ENCODE results near the gene HMOX2. TPM values are rescaled to one million over a fixed set of nuclear protein-coding genes. Genes with fewer than 3 reads are reported as not detected.
A peak's percentile ranks its signal among the peaks of the same experiment; 100 is the strongest.

HMOX2 gene
- total RNA-seq, 6 donors from 2014 or later: 22.0 to 93.9 (median 53.8) TPM

DNA sequence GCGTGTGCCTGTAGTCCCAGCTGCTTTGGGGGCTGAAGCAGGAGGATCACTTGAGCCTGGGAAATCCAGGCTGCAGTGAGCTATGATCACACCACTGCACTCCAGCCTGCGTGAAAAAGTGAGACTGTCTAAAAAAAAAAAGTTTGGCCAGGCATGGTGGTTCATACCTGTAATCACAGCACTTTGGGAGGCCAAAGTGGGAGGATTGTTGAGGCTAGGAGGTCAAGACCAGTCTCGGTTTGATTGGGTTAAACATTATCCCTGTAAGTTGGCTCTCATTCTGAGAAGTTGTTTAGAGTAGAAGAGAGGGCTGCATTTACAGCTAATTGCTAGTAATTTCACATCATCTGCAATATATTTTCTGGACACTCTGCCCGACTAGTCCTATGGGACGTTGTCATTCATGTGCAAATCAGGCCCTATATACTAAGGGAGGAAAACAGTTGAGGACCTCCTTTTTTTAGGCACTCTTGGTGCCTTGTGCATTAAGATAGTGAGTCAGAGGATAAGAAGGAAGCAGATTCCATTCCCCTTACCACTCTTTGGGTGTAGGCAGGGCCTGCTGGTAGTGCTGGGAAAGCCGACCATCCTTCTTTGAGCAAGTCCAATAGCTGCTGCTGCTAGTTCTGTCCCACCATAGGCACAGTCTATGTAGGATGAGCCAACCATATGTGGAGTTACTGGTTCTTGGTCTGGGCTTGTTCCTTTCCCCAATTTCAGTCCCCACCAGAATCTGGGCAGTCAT is 18.7 kb downstream of the HMOX2 start:
- TF ChIP-seq, protein P1, sequence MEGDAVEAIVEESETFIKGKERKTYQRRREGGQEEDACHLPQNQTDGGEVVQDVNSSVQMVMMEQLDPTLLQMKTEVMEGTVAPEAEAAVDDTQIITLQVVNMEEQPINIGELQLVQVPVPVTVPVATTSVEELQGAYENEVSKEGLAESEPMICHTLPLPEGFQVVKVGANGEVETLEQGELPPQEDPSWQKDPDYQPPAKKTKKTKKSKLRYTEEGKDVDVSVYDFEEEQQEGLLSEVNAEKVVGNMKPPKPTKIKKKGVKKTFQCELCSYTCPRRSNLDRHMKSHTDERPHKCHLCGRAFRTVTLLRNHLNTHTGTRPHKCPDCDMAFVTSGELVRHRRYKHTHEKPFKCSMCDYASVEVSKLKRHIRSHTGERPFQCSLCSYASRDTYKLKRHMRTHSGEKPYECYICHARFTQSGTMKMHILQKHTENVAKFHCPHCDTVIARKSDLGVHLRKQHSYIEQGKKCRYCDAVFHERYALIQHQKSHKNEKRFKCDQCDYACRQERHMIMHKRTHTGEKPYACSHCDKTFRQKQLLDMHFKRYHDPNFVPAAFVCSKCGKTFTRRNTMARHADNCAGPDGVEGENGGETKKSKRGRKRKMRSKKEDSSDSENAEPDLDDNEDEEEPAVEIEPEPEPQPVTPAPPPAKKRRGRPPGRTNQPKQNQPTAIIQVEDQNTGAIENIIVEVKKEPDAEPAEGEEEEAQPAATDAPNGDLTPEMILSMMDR (IDR thresholded peaks at IDR 0.05): no peak
- no peak for TF ChIP-seq EP300 (IDR thresholded peaks at IDR 0.05)
- TF ChIP-seq POLR2A (IDR thresholded peaks at IDR 0.05): no peak
- no peak for TF ChIP-seq POLR2AphosphoS5 (IDR thresholded peaks at IDR 0.05)
- H3K36me3 ChIP-seq: peaks cover 0 to 29% (median 2%) of the 10 kb centered on the region in 4 donors
- WGBS, 2 donors: 73 to 90% methylated on average over 5 to 6 of the region's 6 CpGs
- H3K4me3 ChIP-seq: no peak overlapping the region
- no peaks in the 10 kb centered on the region for H3K9me3 ChIP-seq
- no peaks in the 10 kb centered on the region for H3K27me3 ChIP-seq
- peaks cover under 1 to 13% (median 5%) of the 10 kb centered on the region in 4 donors for H3K4me1 ChIP-seq
- DNase-seq (no peak), ATAC-seq (ENCODE audit: low FRiP score in 2 of 2) (peak in 1 of 2 donors; percentile 58)
- peak overlapping the region in 1 of 4 donors; percentile 12 for H3K27ac ChIP-seq

DNA sequence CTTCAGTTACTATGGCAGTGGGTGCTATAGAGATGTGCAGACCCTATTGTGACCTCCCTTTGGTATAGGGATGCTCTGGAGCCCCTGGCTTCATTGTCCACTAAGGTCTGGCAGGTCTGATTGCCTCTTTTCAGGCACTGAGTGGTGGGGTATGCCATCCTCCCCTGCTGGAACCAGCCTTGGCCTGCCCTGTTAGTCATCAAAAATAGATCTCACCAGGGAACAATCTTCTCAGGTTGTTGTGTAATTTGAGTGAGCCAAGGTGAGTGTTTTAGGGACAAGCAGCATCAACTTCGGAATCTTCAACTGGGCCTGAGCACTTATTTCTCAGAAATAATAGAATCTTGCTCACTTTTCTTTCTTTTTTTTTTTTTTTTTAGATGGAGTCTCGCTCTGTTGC is 19.6 kb downstream of the HMOX2 start:
- ATAC-seq (ENCODE audit: low FRiP score in 2 of 2): no peak
- Histone ChIP-seq H3K27ac (no peak overlapping the region), H3K36me3 (peaks cover 0 to 24% (median 2%) of the 10 kb centered on the region in 4 donors), H3K27me3 (no peaks in the 10 kb centered on the region), H3K4me1 (peaks cover 9 to 21% (median 12%) of the 10 kb centered on the region in 4 donors), H3K9me3 (no peaks in the 10 kb centered on the region), H3K4me3 (no peak overlapping the region)
- TF ChIP-seq POLR2AphosphoS5 (IDR thresholded peaks at IDR 0.05) (no peak), POLR2A (IDR thresholded peaks at IDR 0.05) (no peak), EP300 (IDR thresholded peaks at IDR 0.05) (no peak)
- TF ChIP-seq, protein P1 (IDR thresholded peaks at IDR 0.05): no peak
- DNase-seq: no peak
- WGBS, 2 donors: 97 to 98% methylated on average over 2 of the region's 2 CpGs

DNA sequence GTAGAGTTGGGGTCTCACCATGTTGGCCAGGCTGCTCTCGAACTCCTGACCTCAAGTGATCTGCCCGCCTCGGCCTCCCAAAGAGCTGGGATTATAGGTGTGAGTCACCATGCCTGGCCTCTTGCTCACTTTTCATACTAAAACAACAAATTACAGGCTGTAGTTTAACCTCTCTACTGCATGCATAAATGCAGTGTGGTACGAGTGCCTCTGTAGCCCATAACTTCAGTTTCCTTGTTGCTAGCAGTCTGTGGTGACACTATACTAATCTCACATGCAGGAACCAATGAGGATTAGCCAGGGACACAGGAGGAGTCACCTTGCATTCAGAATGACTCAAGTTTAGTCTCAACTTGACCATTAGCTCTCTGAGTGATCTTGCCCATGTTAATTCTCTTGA is 20.1 kb downstream of the HMOX2 start:
- Histone ChIP-seq H3K4me3 (no peak overlapping the region), H3K9me3 (no peaks in the 10 kb centered on the region), H3K27me3 (no peaks in the 10 kb centered on the region), H3K36me3 (peaks cover 0 to 24% (median 2%) of the 10 kb centered on the region in 4 donors), H3K4me1 (peaks cover 15 to 27% (median 16%) of the 10 kb centered on the region in 4 donors), H3K27ac (no peak overlapping the region)
- ATAC-seq (ENCODE audit: low FRiP score in 2 of 2) (no peak), DNase-seq (no peak)
- TF ChIP-seq POLR2AphosphoS5 (IDR thresholded peaks at IDR 0.05) (no peak), POLR2A (IDR thresholded peaks at IDR 0.05) (no peak), EP300 (IDR thresholded peaks at IDR 0.05) (no peak)
- TF ChIP-seq, protein P1 (IDR thresholded peaks at IDR 0.05): no peak
- WGBS, 2 donors: 94 to 95% methylated on average over 4 of the region's 4 CpGs

GRCh38 chr16:4498546-4499195 is 22.5 kb downstream of the HMOX2 start:
- no peak overlapping the region for H3K27ac ChIP-seq
- H3K27me3 ChIP-seq: no peaks in the 10 kb centered on the region
- DNase-seq (no peak), ATAC-seq (ENCODE audit: low FRiP score in 2 of 2) (no peak)
- TF ChIP-seq POLR2AphosphoS5 (IDR thresholded peaks at IDR 0.05) (no peak), EP300 (IDR thresholded peaks at IDR 0.05) (no peak), POLR2A (IDR thresholded peaks at IDR 0.05) (no peak)
- TF ChIP-seq, protein P1 (IDR thresholded peaks at IDR 0.05): no peak
- peaks cover 0 to 17% (median 2%) of the 10 kb centered on the region in 4 donors for H3K36me3 ChIP-seq
- H3K4me1 ChIP-seq: peaks cover 17 to 34% (median 25%) of the 10 kb centered on the region in 4 donors
- H3K9me3 ChIP-seq: no peaks in the 10 kb centered on the region
- no peak overlapping the region for H3K4me3 ChIP-seq
- 85 to 88% methylated on average over 8 of the region's 8 CpGs for WGBS, 2 donors

Measured in upper lobe of left lung (tissue), 6 donors.